HEK293 (cell line): Measurements from ENCODE around the gene LRRC15.
A peak's percentile ranks its signal among the peaks of the same experiment; 100 is the strongest.

Source experiments
- GLIS2 ChIP-seq: fragments of 450-650 bp; formaldehyde crosslinking; IDR thresholded peaks from 2 replicates; pipeline ENCODE4 v1.5.1; 2016; ENCODE audit warnings: missing biosample characterization, missing genetic modification characterization
- HOXA7 ChIP-seq: sonication (generic); formaldehyde crosslinking; IDR thresholded peaks from 2 replicates; pipeline ENCODE4 v1.8.1; 2022; ENCODE audit warnings: missing genetic modification reagents, borderline replicate concordance
- HOXC10 ChIP-seq: sonication (generic); formaldehyde crosslinking; IDR thresholded peaks from 2 replicates; pipeline ENCODE4 v1.8.1; 2023; ENCODE audit warnings: mild to moderate bottlenecking, missing genetic modification reagents
- KLF8 ChIP-seq: fragments of 450-650 bp; formaldehyde crosslinking; IDR thresholded peaks from 2 replicates; pipeline ENCODE4 v1.5.1; 2016; ENCODE audit warnings: missing biosample characterization, missing genetic modification characterization
- KLF9 ChIP-seq: fragments of 450-650 bp; formaldehyde crosslinking; IDR thresholded peaks from 2 replicates; pipeline ENCODE4 v1.5.1; 2016; ENCODE audit warnings: missing biosample characterization, missing genetic modification characterization, low read depth
- PRDM10 ChIP-seq: fragments of 450-650 bp; formaldehyde crosslinking; IDR thresholded peaks from 2 replicates; pipeline ENCODE4 v1.5.1; 2016; ENCODE audit warnings: missing biosample characterization, missing genetic modification characterization
- SCRT2 ChIP-seq: fragments of 450-650 bp; formaldehyde crosslinking; IDR thresholded peaks from 2 replicates; pipeline ENCODE4 v1.5.1; 2016; ENCODE audit warnings: missing biosample characterization, missing genetic modification characterization
- ZBTB44 ChIP-seq: fragments of 450-650 bp; IDR thresholded peaks from 2 replicates; pipeline ENCODE4 v1.5.1; 2018; ENCODE audit warnings: missing biosample characterization, mild to moderate bottlenecking, missing genetic modification characterization
- ZBTB6 ChIP-seq: fragments of 450-650 bp; formaldehyde crosslinking; IDR thresholded peaks from 2 replicates; pipeline ENCODE4 v1.5.1; 2017; ENCODE audit warnings: missing biosample characterization, missing genetic modification characterization
- ZFHX2 ChIP-seq: fragments of 450-650 bp; formaldehyde crosslinking; conservative IDR thresholded peaks from 2 replicates; pipeline ENCODE4 v1.5.1; 2016; ENCODE audit warnings: missing biosample characterization, missing genetic modification characterization
- ZFP37 ChIP-seq: fragments of 450-650 bp; formaldehyde crosslinking; IDR thresholded peaks from 2 replicates; pipeline ENCODE4 v1.5.1; 2016; ENCODE audit warnings: missing biosample characterization, missing genetic modification characterization
- ZNF114 ChIP-seq: fragments of 450-650 bp; formaldehyde crosslinking; IDR thresholded peaks from 2 replicates; pipeline ENCODE4 v1.5.0; 2017; ENCODE audit warnings: missing biosample characterization, missing genetic modification characterization
- ZNF146 ChIP-seq: fragments of 450-650 bp; formaldehyde crosslinking; IDR thresholded peaks from 2 replicates; pipeline ENCODE4 v1.5.1; 2016; ENCODE audit warnings: missing biosample characterization, missing genetic modification characterization
- ZNF274 ChIP-seq, 2 experiments: fragments of 200-500 bp in 1 of 2; fragments of 450-650 bp in 1 of 2; sonication (Bioruptor generic) in 1 of 2; formaldehyde crosslinking in 1 of 2; IDR thresholded peaks; 2 replicates each; pipeline versions ENCODE4 v1.5.1 to v1.6.1; 2014 to 2016; ENCODE audit warnings: borderline replicate concordance in 1 of 2, inconsistent platforms in 1 of 2, low read length in 1 of 2, missing biosample characterization in 1 of 2, missing genetic modification characterization in 1 of 2
- ZNF341 ChIP-seq: fragments of 450-650 bp; formaldehyde crosslinking; IDR thresholded peaks from 2 replicates; pipeline ENCODE4; 2016; ENCODE audit warnings: low read depth, missing biosample characterization, missing genetic modification characterization
- ZNF391 ChIP-seq: fragments of 450-650 bp; formaldehyde crosslinking; IDR thresholded peaks from 2 replicates; pipeline ENCODE4 v1.5.1; 2016; ENCODE audit warnings: low read depth, missing biosample characterization, missing genetic modification characterization, borderline replicate concordance
- ZNF394 ChIP-seq: fragments of 450-650 bp; formaldehyde crosslinking; IDR thresholded peaks from 2 replicates; pipeline ENCODE4 v1.5.1; 2016; ENCODE audit warnings: missing biosample characterization, missing genetic modification characterization, mild to moderate bottlenecking, moderate library complexity, borderline replicate concordance
- ZNF621 ChIP-seq: fragments of 450-650 bp; formaldehyde crosslinking; IDR thresholded peaks from 2 replicates; pipeline ENCODE4 v1.5.1; 2017; ENCODE audit warnings: missing biosample characterization, missing genetic modification characterization
- ZNF654 ChIP-seq: fragments of 450-650 bp; formaldehyde crosslinking; IDR thresholded peaks from 2 replicates; pipeline ENCODE4 v1.5.1; 2016; ENCODE audit warnings: low read depth, missing biosample characterization, missing genetic modification characterization
- ZNF677 ChIP-seq: fragments of 450-650 bp; IDR thresholded peaks from 2 replicates; pipeline ENCODE4 v1.5.0; 2018; ENCODE audit warnings: missing biosample characterization, mild to moderate bottlenecking, missing genetic modification characterization, moderate library complexity
- ZNF837 ChIP-seq: fragments of 450-650 bp; formaldehyde crosslinking; IDR thresholded peaks from 2 replicates; pipeline ENCODE4 v1.5.1; 2016; ENCODE audit warnings: missing biosample characterization, missing genetic modification characterization
- ZSCAN18 ChIP-seq: fragments of 450-650 bp; formaldehyde crosslinking; IDR thresholded peaks from 2 replicates; pipeline ENCODE4 v1.5.1; 2016; ENCODE audit warnings: missing biosample characterization, missing genetic modification characterization
- ZXDB ChIP-seq: fragments of 450-650 bp; formaldehyde crosslinking; IDR thresholded peaks from 2 replicates; pipeline ENCODE4 v1.5.1; 2016; ENCODE audit warnings: missing biosample characterization, missing genetic modification characterization
- TF ChIP-seq, protein P1 (sequence below): fragments of 450-650 bp; formaldehyde crosslinking; IDR thresholded peaks from 2 replicates; pipeline ENCODE4 v1.5.1; 2017; ENCODE audit warnings: missing biosample characterization, missing genetic modification characterization
- TF ChIP-seq, protein P2 (sequence below): fragments of 450-650 bp; formaldehyde crosslinking; IDR thresholded peaks from 2 replicates; pipeline ENCODE4 v1.5.1; 2017; ENCODE audit warnings: missing biosample characterization, mild to moderate bottlenecking, missing genetic modification characterization, moderate library complexity
- TF ChIP-seq, protein P3 (sequence below): fragments of 450-650 bp; formaldehyde crosslinking; IDR thresholded peaks from 2 replicates; pipeline ENCODE4 v1.5.1; 2016; ENCODE audit warnings: missing biosample characterization, missing genetic modification characterization

LRRC15 gene

GRCh38 chr3:194315088-194315964, 54.2 kb downstream of the LRRC15 start (continued):
- TF ChIP-seq HOXC10 (CRISPR knock-in tag), result no peak
- TF ChIP-seq, protein P1, sequence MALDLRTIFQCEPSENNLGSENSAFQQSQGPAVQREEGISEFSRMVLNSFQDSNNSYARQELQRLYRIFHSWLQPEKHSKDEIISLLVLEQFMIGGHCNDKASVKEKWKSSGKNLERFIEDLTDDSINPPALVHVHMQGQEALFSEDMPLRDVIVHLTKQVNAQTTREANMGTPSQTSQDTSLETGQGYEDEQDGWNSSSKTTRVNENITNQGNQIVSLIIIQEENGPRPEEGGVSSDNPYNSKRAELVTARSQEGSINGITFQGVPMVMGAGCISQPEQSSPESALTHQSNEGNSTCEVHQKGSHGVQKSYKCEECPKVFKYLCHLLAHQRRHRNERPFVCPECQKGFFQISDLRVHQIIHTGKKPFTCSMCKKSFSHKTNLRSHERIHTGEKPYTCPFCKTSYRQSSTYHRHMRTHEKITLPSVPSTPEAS (tag by site-specific recombination), result peak; percentile 52
- peak; percentile 83 for TF ChIP-seq SCRT2 (tag by site-specific recombination)
- TF ChIP-seq ZNF146, result peak; percentile 17; the same call in 1 of the 2 replicates
- TF ChIP-seq ZFHX2 (tag by site-specific recombination), result peak; percentile 85
- TF ChIP-seq, protein P2, sequence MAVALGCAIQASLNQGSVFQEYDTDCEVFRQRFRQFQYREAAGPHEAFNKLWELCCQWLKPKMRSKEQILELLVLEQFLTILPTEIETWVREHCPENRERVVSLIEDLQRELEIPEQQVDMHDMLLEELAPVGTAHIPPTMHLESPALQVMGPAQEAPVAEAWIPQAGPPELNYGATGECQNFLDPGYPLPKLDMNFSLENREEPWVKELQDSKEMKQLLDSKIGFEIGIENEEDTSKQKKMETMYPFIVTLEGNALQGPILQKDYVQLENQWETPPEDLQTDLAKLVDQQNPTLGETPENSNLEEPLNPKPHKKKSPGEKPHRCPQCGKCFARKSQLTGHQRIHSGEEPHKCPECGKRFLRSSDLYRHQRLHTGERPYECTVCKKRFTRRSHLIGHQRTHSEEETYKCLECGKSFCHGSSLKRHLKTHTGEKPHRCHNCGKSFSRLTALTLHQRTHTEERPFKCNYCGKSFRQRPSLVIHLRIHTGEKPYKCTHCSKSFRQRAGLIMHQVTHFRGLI, result 0 out of 2 replicates have a peak, but pooled peaks have one; percentile 52
- TF ChIP-seq ZNF341 (tag by site-specific recombination), result peak; percentile 99
- TF ChIP-seq ZNF274 (IDR thresholded peaks at IDR 0.05; ENCODE audit: low read length), result no peak
- no peak for TF ChIP-seq ZNF274 (tag by site-specific recombination; IDR thresholded peaks at IDR 0.05; ENCODE audit: borderline replicate concordance)
- no peak for TF ChIP-seq ZNF677 (tag by site-specific recombination)
- TF ChIP-seq ZNF391, result no peak
- TF ChIP-seq, protein P3, sequence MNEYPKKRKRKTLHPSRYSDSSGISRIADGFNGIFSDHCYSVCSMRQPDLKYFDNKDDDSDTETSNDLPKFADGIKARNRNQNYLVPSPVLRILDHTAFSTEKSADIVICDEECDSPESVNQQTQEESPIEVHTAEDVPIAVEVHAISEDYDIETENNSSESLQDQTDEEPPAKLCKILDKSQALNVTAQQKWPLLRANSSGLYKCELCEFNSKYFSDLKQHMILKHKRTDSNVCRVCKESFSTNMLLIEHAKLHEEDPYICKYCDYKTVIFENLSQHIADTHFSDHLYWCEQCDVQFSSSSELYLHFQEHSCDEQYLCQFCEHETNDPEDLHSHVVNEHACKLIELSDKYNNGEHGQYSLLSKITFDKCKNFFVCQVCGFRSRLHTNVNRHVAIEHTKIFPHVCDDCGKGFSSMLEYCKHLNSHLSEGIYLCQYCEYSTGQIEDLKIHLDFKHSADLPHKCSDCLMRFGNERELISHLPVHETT (tag by site-specific recombination), result 0 out of 2 replicates have a peak, but pooled peaks have one; percentile 26
- TF ChIP-seq HOXA7 (CRISPR knock-in tag), result no peak
- TF ChIP-seq KLF8 (tag by site-specific recombination), result peak; percentile 48; the same call in 1 of the 2 replicates
- TF ChIP-seq ZBTB44, result peak; percentile 48; the same call in 1 of the 2 replicates
- peak; percentile 58 for TF ChIP-seq ZXDB (tag by site-specific recombination)
- no peak for TF ChIP-seq ZNF621 (tag by site-specific recombination)
- peak; percentile 98 for TF ChIP-seq GLIS2
- no peak for TF ChIP-seq ZNF837 (tag by site-specific recombination)
- peak; percentile 90 for TF ChIP-seq ZFP37 (tag by site-specific recombination)
- peak; percentile 79; the same call in 1 of the 2 replicates for TF ChIP-seq ZNF394 (tag by site-specific recombination)
- TF ChIP-seq ZSCAN18 (tag by site-specific recombination), result no peak
- TF ChIP-seq ZBTB6, result peak; percentile 68; the same call in 1 of the 2 replicates
- TF ChIP-seq ZNF114, result no peak
- TF ChIP-seq ZNF654 (tag by site-specific recombination), result peak; percentile 75
- TF ChIP-seq KLF9 (tag by site-specific recombination), result peak; percentile 84
- TF ChIP-seq PRDM10 (tag by site-specific recombination), result peak; percentile 60
